A549 (cell line): ENCODE results near the gene CARD19. TPM values are rescaled to one million over a fixed set of nuclear protein-coding genes. Genes with fewer than 3 reads are reported as not detected.
A peak's percentile ranks its signal among the peaks of the same experiment; 100 is the strongest.

Experiments
- ATAC-seq, 2 experiments: fragments of 200-7000 bp in 1 of 2; fragments of >200 bp in 1 of 2; cut with Nextera tagmentation in 1 of 2; cut with Tn5 transposase in 1 of 2; 3 replicates each; pipeline versions ENCODE4 v1.8.0 to v1.9.1; 2018 to 2020; ENCODE audit warnings: mild to moderate bottlenecking in 1 of 2, moderate library complexity in 1 of 2
- CTCF ChIA-PET: fragments of 300-600 bp; sonication (Branson Sonifier 250); formaldehyde crosslinking; extraction: SDS; loops from one replicate; lab custom pipeline; 2021; ENCODE audit warnings: antibody characterized with exemption, inconsistent platforms; lab: Yijun Ruan, JAX
- POLR2A ChIA-PET: fragments of 350-600 bp; formaldehyde crosslinking; extraction: SDS; loops from one replicate; lab custom pipeline; 2021; ENCODE audit warnings: antibody characterized with exemption, inconsistent platforms; lab: Yijun Ruan, JAX
- DNase-seq, 2 experiments: peaks; one replicate each; pipeline versions ENCODE4 v3.0.0 to v3.0.0-alpha.2; 2011 to 2016; ENCODE audit warnings: low read depth in 1 of 2, low spot score in 1 of 2
- FAIRE-seq: peaks from 2 replicates; lab custom pipeline; 2011; peaks lifted over from hg19 to GRCh38; lab: Jason Lieb, UNC
- H3K27ac ChIP-seq, 2 experiments: fragments of >200 bp; sonication (Bioruptor Twin); formaldehyde crosslinking; 3 replicates each; pipeline ENCODE4 v1.5.1; 2016 to 2017
- H3K4me1 ChIP-seq: fragments of >200 bp; sonication (Bioruptor Twin); formaldehyde crosslinking; 3 replicates; pipeline ENCODE4 v1.6.1; 2016
- H3K4me2 ChIP-seq: fragments of >200 bp; sonication (Bioruptor Twin); formaldehyde crosslinking; 3 replicates; pipeline ENCODE4 v1.6.1; 2016
- H3K4me3 ChIP-seq: fragments of >200 bp; sonication (Bioruptor Twin); formaldehyde crosslinking; 3 replicates; pipeline ENCODE4 v1.5.1; 2016
- H3K9me3 ChIP-seq: fragments of >200 bp; sonication (Bioruptor Twin); formaldehyde crosslinking; 3 replicates; pipeline ENCODE4 v1.6.1; 2016
- CBX8 ChIP-seq: fragments of 200-600 bp; sonication (generic); IDR thresholded peaks from 2 replicates; pipeline ENCODE4 v1.6.1; 2016
- CEBPB ChIP-seq, 2 experiments: fragments of >200 bp in 1 of 2; sonication (Bioruptor Twin) in 1 of 2; formaldehyde crosslinking in 1 of 2; IDR thresholded peaks; 2 replicates each; pipeline ENCODE4 v1.6.1; 2012 to 2016
- FOSL2 ChIP-seq, 2 experiments: fragments of 450-650 bp in 1 of 2; fragments of >200 bp in 1 of 2; sonication (Bioruptor Twin) in 1 of 2; formaldehyde crosslinking; IDR thresholded peaks; 2 replicates each; pipeline versions ENCODE4 v1.5.0 to v1.6.1; 2016 to 2020; ENCODE audit warnings: mild to moderate bottlenecking in 1 of 2, moderate library complexity in 1 of 2
- GATA3 ChIP-seq: IDR thresholded peaks from 2 replicates; pipeline ENCODE4 v1.6.1; 2012; ENCODE audit warnings: borderline replicate concordance
- JUN ChIP-seq, 2 experiments: fragments of >200 bp; sonication (Bioruptor Twin); formaldehyde crosslinking; IDR thresholded peaks; 2 replicates in 1 of 2; 3 replicates in 1 of 2; pipeline ENCODE4 v1.6.1; 2016 to 2017
- KDM1A ChIP-seq: fragments of 200-600 bp; sonication (generic); IDR thresholded peaks from 2 replicates; pipeline ENCODE4 v1.6.1; 2016; ENCODE audit warnings: low read depth, mild to moderate bottlenecking
- KDM5A ChIP-seq: fragments of 200-600 bp; sonication (generic); IDR thresholded peaks from 2 replicates; pipeline ENCODE4 v1.6.1; 2016; ENCODE audit warnings: antibody characterized with exemption, mild to moderate bottlenecking
- MAZ ChIP-seq: fragments of 150-350 bp; IDR thresholded peaks from 2 replicates; pipeline ENCODE4 v1.6.1; 2014; ENCODE audit warnings: antibody characterized with exemption, low read depth, low read length, borderline replicate concordance
- NFE2L2 ChIP-seq: fragments of 150-350 bp; conservative IDR thresholded peaks from 2 replicates; pipeline ENCODE4 v1.6.1; 2014; ENCODE audit warnings: low read length
- NPAS2 ChIP-seq: fragments of 250-450 bp; sonication (Bioruptor Pico); IDR thresholded peaks from 2 replicates; pipeline ENCODE4 v1.8.0; 2022; ENCODE audit warnings: mild to moderate bottlenecking, moderate library complexity, borderline replicate concordance
- RAD21 ChIP-seq, 2 experiments: fragments of >200 bp in 1 of 2; sonication (Bioruptor Twin) in 1 of 2; formaldehyde crosslinking in 1 of 2; IDR thresholded peaks in 1 of 2; conservative IDR thresholded peaks in 1 of 2; 2 replicates in 1 of 2; 3 replicates in 1 of 2; pipeline ENCODE4 v1.6.1; 2012 to 2018; ENCODE audit warnings: inconsistent platforms in 1 of 2
- REST ChIP-seq: fragments of 200-600 bp; sonication (generic); IDR thresholded peaks from 2 replicates; pipeline ENCODE4 v1.6.1; 2016; ENCODE audit warnings: antibody characterized with exemption, mild to moderate bottlenecking, moderate library complexity
- RFX5 ChIP-seq: fragments of 450-650 bp; IDR thresholded peaks from 2 replicates; pipeline ENCODE4 v1.7.1; 2014; ENCODE audit warnings: antibody characterized with exemption, mild to moderate bottlenecking, moderate library complexity
- SMC3 ChIP-seq: fragments of >200 bp; sonication (Bioruptor Twin); formaldehyde crosslinking; IDR thresholded peaks from 3 replicates; pipeline ENCODE4 v1.6.1; 2018; ENCODE audit warnings: inconsistent platforms
- TFCP2L1 ChIP-seq: fragments of 250-450 bp; sonication (Bioruptor Pico); IDR thresholded peaks from 2 replicates; pipeline ENCODE4 v1.5.0; 2021; ENCODE audit warnings: mild to moderate bottlenecking
- ZC3H11A ChIP-seq: fragments of 450-650 bp; IDR thresholded peaks from 2 replicates; pipeline ENCODE4 v1.6.1; 2014; ENCODE audit warnings: antibody characterized with exemption, mild to moderate bottlenecking
- ZSCAN20 ChIP-seq: fragments of 250-450 bp; sonication (Bioruptor Pico); IDR thresholded peaks from 2 replicates; pipeline ENCODE4 v1.8.0; 2022; ENCODE audit warnings: mild to moderate bottlenecking, moderate library complexity
- WGBS: methylation state at CpG from one replicate; pipeline ENCODE4 v1.1.6; 2017; ENCODE audit errors: missing lambda C conversion rate; 5-methylcytosine and 5-hydroxymethylcytosine counted together
- polyA plus RNA-seq, 4 experiments: library from polyadenylated mRNA; depleted of rRNA in 3 of 4; stranded (reverse); fragments of >200 nt; fragmentation: RNase III in 1 of 4; extraction: RNeasy Plus Mini Kit Qiagen cat#74134 plus additional on column Dnase treatment in 1 of 4; gene quantifications; 2 replicates in 3 of 4; 3 replicates in 1 of 4; pipeline ENCODE4 v1.2.3, GENCODE V29; 2011 to 2017
- TF ChIP-seq, protein P1 (sequence below): fragments of 150-350 bp; IDR thresholded peaks from 2 replicates; pipeline ENCODE4 v1.6.1; 2014; ENCODE audit warnings: low read depth, mild to moderate bottlenecking, low read length
- TF ChIP-seq, protein P2 (sequence below): fragments of >200 bp; sonication (Bioruptor Twin); formaldehyde crosslinking; IDR thresholded peaks from 2 replicates; pipeline ENCODE4 v1.6.1; 2016
- TF ChIP-seq, protein P3 (sequence below): fragments of >200 bp; sonication (Bioruptor Twin); formaldehyde crosslinking; IDR thresholded peaks from 3 replicates; pipeline ENCODE4 v1.5.1; 2016
- TF ChIP-seq, protein P4 (sequence below): IDR thresholded peaks from 2 replicates; pipeline ENCODE4 v1.6.1; 2012

CARD19 gene
- polyA plus RNA-seq, 2 of the 4 experiments (the other 2 are of a cell fraction), result 27.6 to 30.3 TPM

GRCh38 chr9:93105620-93106019, 9.6 kb downstream of the CARD19 start:
- POLR2A ChIA-PET, result no interaction called here
- CTCF ChIA-PET, result interaction anchor here (1.0 to 9.9 kb wide), 6 partner anchors 7 to 206 kb away, joined by 3 to 116 read pairs (median 38); partner anchors contain the start of gene CARD19
- no peak overlapping the region for H3K27ac ChIP-seq
- WGBS, result 88% methylated on average over 1 of the region's 1 CpG
- TF ChIP-seq KDM5A (no peak), NPAS2 (no peak), RFX5 (no peak), ZC3H11A (no peak)
- H3K9me3 ChIP-seq, result peaks cover 15% of the 10 kb centered on the region; the same call in 2 of the 3 replicates
- ATAC-seq (no peak), FAIRE-seq (no peak), DNase-seq (no peak)
- H3K4me2 ChIP-seq, result no peak overlapping the region
- H3K4me1 ChIP-seq, result peaks cover 10% of the 10 kb centered on the region
- no peak overlapping the region for H3K4me3 ChIP-seq

GRCh38 chr9:93107151-93107824, 11.3 kb downstream of the CARD19 start:
- ChIA-PET CTCF (interaction anchor here (0.6 to 9.9 kb wide), 14 partner anchors 9 to 459 kb away, joined by 3 to 116 read pairs (median 8); partner anchors contain the start of genes CARD19 and NINJ1), POLR2A (no interaction called here)

GRCh38 chr9:93107825-93108161, 11.8 kb downstream of the CARD19 start:
- CTCF ChIA-PET, result interaction anchor here (0.9 to 9.9 kb wide), 14 partner anchors 10 to 459 kb away, joined by 3 to 116 read pairs (median 10); partner anchors contain the start of genes CARD19 and NINJ1
- H3K4me1 ChIP-seq, result peaks cover 17% of the 10 kb centered on the region

More at GRCh38 chr9:93107151-93107824, 11.3 kb downstream of the CARD19 start:
- no peak overlapping the region for H3K4me2 ChIP-seq
- WGBS, result 93% methylated on average over 12 of the region's 14 CpGs
- peaks cover 12% of the 10 kb centered on the region for H3K4me1 ChIP-seq
- no peak for DNase-seq
- H3K4me3 ChIP-seq, result no peak overlapping the region
- TF ChIP-seq NPAS2 (no peak), ZSCAN20 (CRISPR knock-in tag) (no peak), REST (no peak), TFCP2L1 (CRISPR knock-in tag) (no peak), FOSL2 (IDR thresholded peaks at IDR 0.05) (no peak), FOSL2 (CRISPR knock-in tag; IDR thresholded peaks at IDR 0.05) (no peak), RAD21 (conservative IDR thresholded peaks at IDR 0.05 in 1 of 2, IDR thresholded peaks at IDR 0.05 in 1 of 2) (no peak), CBX8 (no peak), CEBPB (IDR thresholded peaks at IDR 0.05) (no peak), KDM1A (no peak)
- TF ChIP-seq, protein P1, sequence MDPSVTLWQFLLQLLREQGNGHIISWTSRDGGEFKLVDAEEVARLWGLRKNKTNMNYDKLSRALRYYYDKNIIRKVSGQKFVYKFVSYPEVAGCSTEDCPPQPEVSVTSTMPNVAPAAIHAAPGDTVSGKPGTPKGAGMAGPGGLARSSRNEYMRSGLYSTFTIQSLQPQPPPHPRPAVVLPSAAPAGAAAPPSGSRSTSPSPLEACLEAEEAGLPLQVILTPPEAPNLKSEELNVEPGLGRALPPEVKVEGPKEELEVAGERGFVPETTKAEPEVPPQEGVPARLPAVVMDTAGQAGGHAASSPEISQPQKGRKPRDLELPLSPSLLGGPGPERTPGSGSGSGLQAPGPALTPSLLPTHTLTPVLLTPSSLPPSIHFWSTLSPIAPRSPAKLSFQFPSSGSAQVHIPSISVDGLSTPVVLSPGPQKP, result no peak
- TF ChIP-seq, protein P2, sequence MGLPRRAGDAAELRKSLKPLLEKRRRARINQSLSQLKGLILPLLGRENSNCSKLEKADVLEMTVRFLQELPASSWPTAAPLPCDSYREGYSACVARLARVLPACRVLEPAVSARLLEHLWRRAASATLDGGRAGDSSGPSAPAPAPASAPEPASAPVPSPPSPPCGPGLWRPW, result no peak
- TF ChIP-seq, all 56 proteins: peak for 0
- H3K9me3 ChIP-seq, result peaks cover 15% of the 10 kb centered on the region; the same call in 2 of the 3 replicates
- no peak for ATAC-seq
- FAIRE-seq, result no peak
- peak overlapping the region in 1 of 2 experiments; percentile 50; a peak in 1 of 6 replicates for H3K27ac ChIP-seq

More at GRCh38 chr9:93107825-93108161, 11.8 kb downstream of the CARD19 start:
- DNase-seq, result no peak
- TF ChIP-seq FOSL2 (IDR thresholded peaks at IDR 0.05), result no peak
- TF ChIP-seq FOSL2 (CRISPR knock-in tag; IDR thresholded peaks at IDR 0.05), result no peak
- TF ChIP-seq, protein P3, sequence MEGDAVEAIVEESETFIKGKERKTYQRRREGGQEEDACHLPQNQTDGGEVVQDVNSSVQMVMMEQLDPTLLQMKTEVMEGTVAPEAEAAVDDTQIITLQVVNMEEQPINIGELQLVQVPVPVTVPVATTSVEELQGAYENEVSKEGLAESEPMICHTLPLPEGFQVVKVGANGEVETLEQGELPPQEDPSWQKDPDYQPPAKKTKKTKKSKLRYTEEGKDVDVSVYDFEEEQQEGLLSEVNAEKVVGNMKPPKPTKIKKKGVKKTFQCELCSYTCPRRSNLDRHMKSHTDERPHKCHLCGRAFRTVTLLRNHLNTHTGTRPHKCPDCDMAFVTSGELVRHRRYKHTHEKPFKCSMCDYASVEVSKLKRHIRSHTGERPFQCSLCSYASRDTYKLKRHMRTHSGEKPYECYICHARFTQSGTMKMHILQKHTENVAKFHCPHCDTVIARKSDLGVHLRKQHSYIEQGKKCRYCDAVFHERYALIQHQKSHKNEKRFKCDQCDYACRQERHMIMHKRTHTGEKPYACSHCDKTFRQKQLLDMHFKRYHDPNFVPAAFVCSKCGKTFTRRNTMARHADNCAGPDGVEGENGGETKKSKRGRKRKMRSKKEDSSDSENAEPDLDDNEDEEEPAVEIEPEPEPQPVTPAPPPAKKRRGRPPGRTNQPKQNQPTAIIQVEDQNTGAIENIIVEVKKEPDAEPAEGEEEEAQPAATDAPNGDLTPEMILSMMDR, result no peak
- TF ChIP-seq MAZ, result no peak
- no peak for TF ChIP-seq NFE2L2
- no peak for TF ChIP-seq JUN (IDR thresholded peaks at IDR 0.05)
- TF ChIP-seq, protein P4, sequence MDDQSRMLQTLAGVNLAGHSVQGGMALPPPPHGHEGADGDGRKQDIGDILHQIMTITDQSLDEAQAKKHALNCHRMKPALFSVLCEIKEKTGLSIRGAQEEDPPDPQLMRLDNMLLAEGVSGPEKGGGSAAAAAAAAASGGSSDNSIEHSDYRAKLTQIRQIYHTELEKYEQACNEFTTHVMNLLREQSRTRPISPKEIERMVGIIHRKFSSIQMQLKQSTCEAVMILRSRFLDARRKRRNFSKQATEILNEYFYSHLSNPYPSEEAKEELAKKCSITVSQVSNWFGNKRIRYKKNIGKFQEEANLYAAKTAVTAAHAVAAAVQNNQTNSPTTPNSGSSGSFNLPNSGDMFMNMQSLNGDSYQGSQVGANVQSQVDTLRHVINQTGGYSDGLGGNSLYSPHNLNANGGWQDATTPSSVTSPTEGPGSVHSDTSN, result no peak
- TF ChIP-seq SMC3, result no peak
- no peak for TF ChIP-seq GATA3
- TF ChIP-seq, all 56 proteins: peak for 0
- POLR2A ChIA-PET, result no interaction called here
- WGBS, result 77% methylated on average over 6 of the region's 6 CpGs
- peak overlapping the region in 1 of 2 experiments; percentile 50; a peak in 3 of 6 replicates for H3K27ac ChIP-seq
- no peak overlapping the region for H3K4me2 ChIP-seq
- no peak overlapping the region for H3K4me3 ChIP-seq
- ATAC-seq, result no peak
- FAIRE-seq, result no peak
- peaks cover 13% of the 10 kb centered on the region; the same call in 2 of the 3 replicates for H3K9me3 ChIP-seq
